HCT116 (cell line): Measurements from ENCODE around the gene TYMS. TPM values are rescaled to one million over a fixed set of nuclear protein-coding genes. Genes with fewer than 3 reads are reported as not detected.

ENCODE experiments used
- ATAC-seq: fragments of 200-7000 bp; cut with Tn5 transposase; 2 replicates; pipeline ENCODE4 v1.9.1; 2020; ENCODE audit warnings: mild to moderate bottlenecking, moderate library complexity
- BruUV-seq: library from RNA; stranded (reverse); fragments of 400-500 nt; replicated peaks from 2 replicates; lab custom pipeline; 2021; lab: Mats Ljungman, UMichigan
- CTCF ChIA-PET: fragments of 300-600 bp; sonication (Branson Sonifier 250); formaldehyde crosslinking; loops from one replicate; lab custom pipeline; 2021; ENCODE audit warnings: antibody characterized with exemption; lab: Charles Lee
- POLR2A ChIA-PET: fragments of 300-600, 350-600 bp; sonication (Branson Sonifier 250); formaldehyde crosslinking; loops from one replicate; lab custom pipeline; 2021; ENCODE audit warnings: antibody characterized with exemption; lab: Charles Lee
- RAD21 ChIA-PET, 2 experiments: fragments of 300-600 bp; sonication (Branson Sonifier 250); formaldehyde crosslinking; loops; one replicate each; lab custom pipeline; 2023; ENCODE audit warnings: low total read pairs in 2 of 2; ENCODE audit not compliant: uncharacterized antibody in 2 of 2, unreplicated experiment in 2 of 2, low non-redundant PET in 1 of 2; lab: Charles Lee
- DNase-seq: peaks from one replicate; pipeline ENCODE4 v3.0.0-alpha.2; 2010; ENCODE audit warnings: low read depth, low spot score
- H2AFZ ChIP-seq: fragments of 200-600 bp; shearing (Covaris generic), sonication (generic); 2 replicates; pipeline ENCODE4 v1.6.1; 2017; ENCODE audit warnings: low read depth, mixed run types, mixed read lengths, antibody characterized with exemption, low read length; ENCODE audit not compliant: poor library complexity, severe bottlenecking
- H3K27ac ChIP-seq: 2 replicates; pipeline ENCODE4 v1.5.1; 2012; ENCODE audit warnings: low read depth, low read length
- H3K27me3 ChIP-seq: fragments of 200-600 bp; sonication (generic); 2 replicates; pipeline ENCODE4 v1.6.1; 2016; ENCODE audit warnings: mixed run types, low read length, mixed read lengths; ENCODE audit not compliant: insufficient read depth
- H3K36me3 ChIP-seq, 2 experiments: fragments of 200-500 bp in 1 of 2; fragments of 200-600 bp in 1 of 2; sonication (Bioruptor generic) in 1 of 2; sonication (generic) in 1 of 2; 2 replicates each; pipeline versions ENCODE4 v1.5.1 to v1.6.1; 2014 to 2016; ENCODE audit warnings: low read length in 2 of 2, inconsistent platforms in 1 of 2, mixed read lengths in 1 of 2, mixed run types in 1 of 2; ENCODE audit not compliant: insufficient read depth in 2 of 2, control insufficient read depth in 1 of 2
- H3K4me1 ChIP-seq, 2 experiments: fragments of 200-600 bp in 1 of 2; sonication (generic) in 1 of 2; 2 replicates each; pipeline versions ENCODE4 v1.5.1 to v1.6.1; 2012 to 2017; ENCODE audit warnings: low read length in 2 of 2, inconsistent platforms in 1 of 2, mild to moderate bottlenecking in 1 of 2, mixed read lengths in 1 of 2, mixed run types in 1 of 2, moderate library complexity in 1 of 2; ENCODE audit not compliant: insufficient read depth in 2 of 2, control insufficient read depth in 1 of 2
- H3K4me2 ChIP-seq: fragments of 200-600 bp; sonication (generic); 2 replicates; pipeline ENCODE4 v1.6.1; 2017; ENCODE audit warnings: mixed run types, low read length, mixed read lengths
- H3K4me3 ChIP-seq, 2 experiments: fragments of 200-600 bp in 1 of 2; sonication (generic) in 1 of 2; replicated peaks in 1 of 2; 2 replicates each; pipeline ENCODE4 v1.5.1; 2011 to 2016; ENCODE audit warnings: low read length in 2 of 2, control low read depth in 1 of 2, low read depth in 1 of 2, mild to moderate bottlenecking in 1 of 2, mixed read lengths in 1 of 2, mixed run types in 1 of 2
- H3K79me2 ChIP-seq: fragments of 200-600 bp; sonication (generic); 2 replicates; pipeline ENCODE4 v1.6.1; 2017; ENCODE audit warnings: mild to moderate bottlenecking, mixed run types, low read length, moderate library complexity, mixed read lengths; ENCODE audit not compliant: insufficient read depth
- H3K9ac ChIP-seq: fragments of 200-600 bp; sonication (generic); 2 replicates; pipeline ENCODE4 v1.6.1; 2016; ENCODE audit warnings: low read length, mixed read lengths
- H3K9me2 ChIP-seq: fragments of 200-600 bp; sonication (generic), shearing (Covaris generic); 2 replicates; pipeline ENCODE4 v1.6.1; 2017; ENCODE audit warnings: mixed run types, mild to moderate bottlenecking, moderate library complexity; ENCODE audit not compliant: insufficient read depth
- H3K9me3 ChIP-seq, 2 experiments: fragments of 200-500 bp in 1 of 2; fragments of 200-600 bp in 1 of 2; sonication (Bioruptor generic) in 1 of 2; sonication (generic) in 1 of 2; 2 replicates each; pipeline ENCODE4 v1.6.1; 2014 to 2017; ENCODE audit warnings: low read length in 2 of 2, mixed read lengths in 2 of 2, inconsistent platforms in 1 of 2, low read depth in 1 of 2, mild to moderate bottlenecking in 1 of 2, mixed run types in 1 of 2, moderate library complexity in 1 of 2; ENCODE audit not compliant: control insufficient read depth in 1 of 2, insufficient read depth in 1 of 2
- H4K20me1 ChIP-seq: fragments of 200-600 bp; sonication (generic), shearing (Covaris generic); 2 replicates; pipeline ENCODE4 v1.6.1; 2017; ENCODE audit warnings: mixed run types, mild to moderate bottlenecking, moderate library complexity; ENCODE audit not compliant: insufficient read depth
- CEBPB ChIP-seq: IDR thresholded peaks from 2 replicates; pipeline ENCODE4 v1.6.1; 2012; ENCODE audit warnings: low read depth
- EGR1 ChIP-seq: IDR thresholded peaks from 2 replicates; pipeline ENCODE4 v1.6.1; 2012; ENCODE audit warnings: low read depth
- ELF1 ChIP-seq: IDR thresholded peaks from 2 replicates; pipeline ENCODE4 v1.6.1; 2012; ENCODE audit warnings: low read depth, borderline replicate concordance
- EZH2 ChIP-seq: fragments of 200-600 bp; sonication (generic); IDR thresholded peaks from 2 replicates; pipeline ENCODE4 v1.6.1; 2017; ENCODE audit warnings: antibody characterized with exemption, mixed run types
- EZH2phosphoT487 ChIP-seq: fragments of 200-600 bp; IDR thresholded peaks from 2 replicates; pipeline ENCODE4 v1.6.1; 2018; ENCODE audit warnings: antibody characterized with exemption, borderline replicate concordance
- FOSL1 ChIP-seq: IDR thresholded peaks from 2 replicates; pipeline ENCODE4 v1.6.1; 2012; ENCODE audit warnings: low read depth
- JUND ChIP-seq: IDR thresholded peaks from 2 replicates; pipeline ENCODE4 v1.6.1; 2012
- POLR2AphosphoS5 ChIP-seq: IDR thresholded peaks from 2 replicates; pipeline ENCODE4 v1.6.1; 2011; ENCODE audit warnings: mild to moderate bottlenecking, low read depth, low read length, moderate library complexity
- RAD21 ChIP-seq: IDR thresholded peaks from 2 replicates; pipeline ENCODE4 v1.6.1; 2012; ENCODE audit warnings: low read depth, mild to moderate bottlenecking
- SP1 ChIP-seq: IDR thresholded peaks from 2 replicates; pipeline ENCODE4 v1.6.1; 2012; ENCODE audit warnings: low read depth
- TCF7L2 ChIP-seq: IDR thresholded peaks from 2 replicates; pipeline ENCODE4 v1.7.0; 2011; ENCODE audit warnings: borderline replicate concordance, inconsistent platforms; ENCODE audit not compliant: insufficient read depth, insufficient read length; ENCODE audit errors: extremely low read depth
- YY1 ChIP-seq: IDR thresholded peaks from 2 replicates; pipeline ENCODE4 v1.6.1; 2011; ENCODE audit warnings: low read length, low read depth, moderate library complexity, mild to moderate bottlenecking; ENCODE audit not compliant: insufficient replicate concordance; ENCODE audit errors: extremely low read depth
- ZFX ChIP-seq: fragments of 450-650 bp; IDR thresholded peaks from 2 replicates; pipeline ENCODE4 v1.6.1; 2017
- intact Hi-C: fragments of 100-400 bp; cut with micrococcal nuclease; formaldehyde crosslinking; loops from 2 replicates; pipeline ENCODE4 v1.10.0; 2022
- total RNA-seq: library from RNA; stranded (reverse); gene quantifications from one replicate; pipeline ENCODE4 v1.2.1, GENCODE V29; 2021; ENCODE audit not compliant: unreplicated experiment
- TF ChIP-seq, protein P1 (sequence below): IDR thresholded peaks from 2 replicates; pipeline ENCODE4 v1.6.1; 2012
- TF ChIP-seq, protein P2 (sequence below), 3 experiments: fragments of 200-600 bp in 1 of 3; sonication (generic) in 1 of 3; IDR thresholded peaks in 2 of 3; conservative IDR thresholded peaks in 1 of 3; 2 replicates each; pipeline ENCODE4 v1.5.1; 2012 to 2017; ENCODE audit warnings: low read depth in 2 of 3, low read length in 2 of 3, antibody characterized with exemption in 1 of 3, borderline replicate concordance in 1 of 3, control low read depth in 1 of 3, mild to moderate bottlenecking in 1 of 3, mixed read lengths in 1 of 3, mixed run types in 1 of 3, moderate library complexity in 1 of 3; ENCODE audit not compliant: insufficient read depth in 1 of 3

The TYMS gene
- total RNA-seq, 1 experiment from 2014 or later, result 245 TPM

DNA sequence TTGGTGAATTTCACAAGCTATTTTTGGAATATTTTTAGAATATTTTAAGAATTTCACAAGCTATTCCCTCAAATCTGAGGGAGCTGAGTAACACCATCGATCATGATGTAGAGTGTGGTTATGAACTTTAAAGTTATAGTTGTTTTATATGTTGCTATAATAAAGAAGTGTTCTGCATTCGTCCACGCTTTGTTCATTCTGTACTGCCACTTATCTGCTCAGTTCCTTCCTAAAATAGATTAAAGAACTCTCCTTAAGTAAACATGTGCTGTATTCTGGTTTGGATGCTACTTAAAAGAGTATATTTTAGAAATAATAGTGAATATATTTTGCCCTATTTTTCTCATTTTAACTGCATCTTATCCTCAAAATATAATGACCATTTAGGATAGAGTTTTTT lies 15.9 kb downstream of the TYMS start:
- intact Hi-C loops, result no loop called here
- Histone ChIP-seq H3K9me2 (no peaks in the 10 kb centered on the region), H3K27ac (no peak overlapping the region), H3K27me3 (no peaks in the 10 kb centered on the region), H2AFZ (no peak overlapping the region), H4K20me1 (peaks cover 6% of the 10 kb centered on the region; the same call in 1 of the 2 replicates), H3K4me2 (no peak overlapping the region), H3K36me3 (peaks cover 58 to 62% of the 10 kb centered on the region in 2 experiments), H3K4me3 (no peak overlapping the region), H3K79me2 (peaks cover 28% of the 10 kb centered on the region), H3K9ac (no peak overlapping the region), H3K9me3 (no peaks in the 10 kb centered on the region), H3K4me1 (no peaks in the 10 kb centered on the region)
- CTCF ChIA-PET, result no interaction called here
- TF ChIP-seq ELF1 (no peak), CEBPB (no peak), FOSL1 (no peak), YY1 (no peak), SP1 (no peak), EGR1 (no peak), RAD21 (no peak), EZH2 (no peak), TCF7L2 (no peak), POLR2AphosphoS5 (no peak), ZFX (no peak), EZH2phosphoT487 (no peak), JUND (no peak)
- TF ChIP-seq, protein P1, sequence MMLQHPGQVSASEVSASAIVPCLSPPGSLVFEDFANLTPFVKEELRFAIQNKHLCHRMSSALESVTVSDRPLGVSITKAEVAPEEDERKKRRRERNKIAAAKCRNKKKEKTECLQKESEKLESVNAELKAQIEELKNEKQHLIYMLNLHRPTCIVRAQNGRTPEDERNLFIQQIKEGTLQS, result no peak
- TF ChIP-seq, protein P2, sequence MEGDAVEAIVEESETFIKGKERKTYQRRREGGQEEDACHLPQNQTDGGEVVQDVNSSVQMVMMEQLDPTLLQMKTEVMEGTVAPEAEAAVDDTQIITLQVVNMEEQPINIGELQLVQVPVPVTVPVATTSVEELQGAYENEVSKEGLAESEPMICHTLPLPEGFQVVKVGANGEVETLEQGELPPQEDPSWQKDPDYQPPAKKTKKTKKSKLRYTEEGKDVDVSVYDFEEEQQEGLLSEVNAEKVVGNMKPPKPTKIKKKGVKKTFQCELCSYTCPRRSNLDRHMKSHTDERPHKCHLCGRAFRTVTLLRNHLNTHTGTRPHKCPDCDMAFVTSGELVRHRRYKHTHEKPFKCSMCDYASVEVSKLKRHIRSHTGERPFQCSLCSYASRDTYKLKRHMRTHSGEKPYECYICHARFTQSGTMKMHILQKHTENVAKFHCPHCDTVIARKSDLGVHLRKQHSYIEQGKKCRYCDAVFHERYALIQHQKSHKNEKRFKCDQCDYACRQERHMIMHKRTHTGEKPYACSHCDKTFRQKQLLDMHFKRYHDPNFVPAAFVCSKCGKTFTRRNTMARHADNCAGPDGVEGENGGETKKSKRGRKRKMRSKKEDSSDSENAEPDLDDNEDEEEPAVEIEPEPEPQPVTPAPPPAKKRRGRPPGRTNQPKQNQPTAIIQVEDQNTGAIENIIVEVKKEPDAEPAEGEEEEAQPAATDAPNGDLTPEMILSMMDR (IDR thresholded peaks at IDR 0.05 in 2 of 3, conservative IDR thresholded peaks at IDR 0.05 in 1 of 3; ENCODE audit: borderline replicate concordance in 1 of 3, insufficient read depth in 1 of 3, low read depth in 2 of 3, low read length in 2 of 3), result no peak
- ATAC-seq (no peak), DNase-seq (no peak)
- no TSS peak for BruUV-seq
- POLR2A ChIA-PET, result no interaction called here
- RAD21 ChIA-PET, result no interaction called here
